Purkinje cell (primary cell): ENCODE data around the gene KCNA5. TPM values are rescaled to one million over a fixed set of nuclear protein-coding genes. Genes with fewer than 3 reads are reported as not detected.

Experiments used
- polyA plus RNA-seq: library from polyadenylated mRNA; unstranded; fragments of >200 nt; fragmentation: Nextera tagmentation; gene quantifications from 2 replicates; pipeline ENCODE4 v1.2.1, GENCODE V29; 2014

KCNA5 gene
- 1.7 TPM in 1 of 2 replicates, not detected in the other for polyA plus RNA-seq

GRCh38 chr12:5043589-5044419 lies at the start of gene KCNA5:
TSS of gene KCNA5 (plus strand) at chr12:5043879. CDS start at chr12:5044148, 269 bp downstream.

Other genes with a start within 250 kb of the KCNA5 start
- 2.3 and 35.2 TPM in 2 replicates for gene KCNA1, start 134.0 kb upstream of the KCNA5 start, polyA plus RNA-seq